ENCODE measurements around the gene CD74. TPM values are rescaled to one million over a fixed set of nuclear protein-coding genes. Genes with fewer than 3 reads are reported as not detected.

The CD74 gene
- total RNA-seq, 1 donor from 2014 or later: 3.1 TPM

GRCh38 chr5:150413176-150413901, 629 bp upstream of the CD74 start:
- Mint-ChIP-seq H3K4me1 (ENCODE audit: low read depth, unreplicated experiment) (peaks cover 8% of the 10 kb centered on the region), H3K27me3 (ENCODE audit: unreplicated experiment) (peaks cover 2% of the 10 kb centered on the region), H3K4me3 (ENCODE audit: unreplicated experiment) (no peak overlapping the region), H3K9me3 (ENCODE audit: unreplicated experiment) (peaks cover 3% of the 10 kb centered on the region), H3K36me3 (ENCODE audit: unreplicated experiment) (no peaks in the 10 kb centered on the region), H3K27ac (ENCODE audit: unreplicated experiment) (no peak overlapping the region)
- DNase-seq: no peak
- no peak for TF ChIP-seq CTCF (IDR thresholded peaks at IDR 0.05; ENCODE audit: partially characterized antibody, unreplicated experiment)

- H3K27me3 Mint-ChIP-seq (ENCODE audit: unreplicated experiment): peaks cover 2% of the 10 kb centered on the region
- H3K36me3 Mint-ChIP-seq (ENCODE audit: unreplicated experiment): no peaks in the 10 kb centered on the region
- H3K27ac Mint-ChIP-seq (ENCODE audit: unreplicated experiment): no peak overlapping the region
- TF ChIP-seq CTCF (IDR thresholded peaks at IDR 0.05; ENCODE audit: partially characterized antibody, unreplicated experiment): no peak
- peaks cover 4% of the 10 kb centered on the region for H3K9me3 Mint-ChIP-seq (ENCODE audit: unreplicated experiment)
- peaks cover 8% of the 10 kb centered on the region for H3K4me1 Mint-ChIP-seq (ENCODE audit: low read depth, unreplicated experiment)
- no peak overlapping the region for H3K4me3 Mint-ChIP-seq (ENCODE audit: unreplicated experiment)
- no peak for DNase-seq
Observed at GRCh38 chr5:150411245-150411979, 1.3 kb downstream of the CD74 start.

- Mint-ChIP-seq H3K36me3 (ENCODE audit: unreplicated experiment) (no peaks in the 10 kb centered on the region), H3K27me3 (ENCODE audit: unreplicated experiment) (peaks cover 2% of the 10 kb centered on the region), H3K4me3 (ENCODE audit: unreplicated experiment) (peak overlapping the region; percentile 53), H3K27ac (ENCODE audit: unreplicated experiment) (peak overlapping the region; percentile 85), H3K9me3 (ENCODE audit: unreplicated experiment) (peaks cover 4% of the 10 kb centered on the region), H3K4me1 (ENCODE audit: low read depth, unreplicated experiment) (peaks cover 8% of the 10 kb centered on the region)
- DNase-seq: peak; percentile 45
- TF ChIP-seq CTCF (IDR thresholded peaks at IDR 0.05; ENCODE audit: partially characterized antibody, unreplicated experiment): no peak
Observed at GRCh38 chr5:150410524-150411244, 2.0 kb downstream of the CD74 start.

- no peaks in the 10 kb centered on the region for H3K36me3 Mint-ChIP-seq (ENCODE audit: unreplicated experiment)
- H3K27me3 Mint-ChIP-seq (ENCODE audit: unreplicated experiment): peaks cover 2% of the 10 kb centered on the region
- H3K9me3 Mint-ChIP-seq (ENCODE audit: unreplicated experiment): peaks cover 4% of the 10 kb centered on the region
- no peak for TF ChIP-seq CTCF (IDR thresholded peaks at IDR 0.05; ENCODE audit: partially characterized antibody, unreplicated experiment)
- peaks cover 8% of the 10 kb centered on the region for H3K4me1 Mint-ChIP-seq (ENCODE audit: low read depth, unreplicated experiment)
- DNase-seq: peak; percentile 71
- peak overlapping the region; percentile 53 for H3K4me3 Mint-ChIP-seq (ENCODE audit: unreplicated experiment)
- H3K27ac Mint-ChIP-seq (ENCODE audit: unreplicated experiment): peak overlapping the region; percentile 85
Observed at GRCh38 chr5:150409638-150410523, 2.8 kb downstream of the CD74 start.

All from glutamatergic neuron (in vitro differentiated cells).